ENCODE measurements around the gene CDS2. TPM values are rescaled to one million over a fixed set of nuclear protein-coding genes. Genes with fewer than 3 reads are reported as not detected.
A peak's percentile ranks its signal among the peaks of the same experiment; 100 is the strongest.

CDS2 gene
- total and polyA plus RNA-seq, 2 of the 13 experiments (the other 11 are each of a cell fraction or from before 2014, with no cell fraction given) = 81.3 to 153 TPM

- TF ChIP-seq, protein P1, sequence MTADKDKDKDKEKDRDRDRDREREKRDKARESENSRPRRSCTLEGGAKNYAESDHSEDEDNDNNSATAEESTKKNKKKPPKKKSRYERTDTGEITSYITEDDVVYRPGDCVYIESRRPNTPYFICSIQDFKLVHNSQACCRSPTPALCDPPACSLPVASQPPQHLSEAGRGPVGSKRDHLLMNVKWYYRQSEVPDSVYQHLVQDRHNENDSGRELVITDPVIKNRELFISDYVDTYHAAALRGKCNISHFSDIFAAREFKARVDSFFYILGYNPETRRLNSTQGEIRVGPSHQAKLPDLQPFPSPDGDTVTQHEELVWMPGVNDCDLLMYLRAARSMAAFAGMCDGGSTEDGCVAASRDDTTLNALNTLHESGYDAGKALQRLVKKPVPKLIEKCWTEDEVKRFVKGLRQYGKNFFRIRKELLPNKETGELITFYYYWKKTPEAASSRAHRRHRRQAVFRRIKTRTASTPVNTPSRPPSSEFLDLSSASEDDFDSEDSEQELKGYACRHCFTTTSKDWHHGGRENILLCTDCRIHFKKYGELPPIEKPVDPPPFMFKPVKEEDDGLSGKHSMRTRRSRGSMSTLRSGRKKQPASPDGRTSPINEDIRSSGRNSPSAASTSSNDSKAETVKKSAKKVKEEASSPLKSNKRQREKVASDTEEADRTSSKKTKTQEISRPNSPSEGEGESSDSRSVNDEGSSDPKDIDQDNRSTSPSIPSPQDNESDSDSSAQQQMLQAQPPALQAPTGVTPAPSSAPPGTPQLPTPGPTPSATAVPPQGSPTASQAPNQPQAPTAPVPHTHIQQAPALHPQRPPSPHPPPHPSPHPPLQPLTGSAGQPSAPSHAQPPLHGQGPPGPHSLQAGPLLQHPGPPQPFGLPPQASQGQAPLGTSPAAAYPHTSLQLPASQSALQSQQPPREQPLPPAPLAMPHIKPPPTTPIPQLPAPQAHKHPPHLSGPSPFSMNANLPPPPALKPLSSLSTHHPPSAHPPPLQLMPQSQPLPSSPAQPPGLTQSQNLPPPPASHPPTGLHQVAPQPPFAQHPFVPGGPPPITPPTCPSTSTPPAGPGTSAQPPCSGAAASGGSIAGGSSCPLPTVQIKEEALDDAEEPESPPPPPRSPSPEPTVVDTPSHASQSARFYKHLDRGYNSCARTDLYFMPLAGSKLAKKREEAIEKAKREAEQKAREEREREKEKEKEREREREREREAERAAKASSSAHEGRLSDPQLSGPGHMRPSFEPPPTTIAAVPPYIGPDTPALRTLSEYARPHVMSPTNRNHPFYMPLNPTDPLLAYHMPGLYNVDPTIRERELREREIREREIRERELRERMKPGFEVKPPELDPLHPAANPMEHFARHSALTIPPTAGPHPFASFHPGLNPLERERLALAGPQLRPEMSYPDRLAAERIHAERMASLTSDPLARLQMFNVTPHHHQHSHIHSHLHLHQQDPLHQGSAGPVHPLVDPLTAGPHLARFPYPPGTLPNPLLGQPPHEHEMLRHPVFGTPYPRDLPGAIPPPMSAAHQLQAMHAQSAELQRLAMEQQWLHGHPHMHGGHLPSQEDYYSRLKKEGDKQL (CRISPR knock-in tag; IDR thresholded peaks at IDR 0.05; ENCODE audit: low read depth) = no peak
- no peak for TF ChIP-seq MBD4 (IDR thresholded peaks at IDR 0.05; ENCODE audit: borderline replicate concordance, low read length)
- no peak for TF ChIP-seq FOSL2 (CRISPR knock-in tag; IDR thresholded peaks at IDR 0.05)
- no peak for TF ChIP-seq NAIF1 (CRISPR knock-in tag; IDR thresholded peaks at IDR 0.05; ENCODE audit: borderline replicate concordance)
- no peak for TF ChIP-seq TRAFD1 (CRISPR knock-in tag; IDR thresholded peaks at IDR 0.05; ENCODE audit: borderline replicate concordance)
- no peak for TF ChIP-seq ZNF343 (CRISPR knock-in tag; IDR thresholded peaks at IDR 0.05)
- peak; percentile 78; the same call in 1 of the 2 replicates for TF ChIP-seq MIER3 (CRISPR knock-in tag; IDR thresholded peaks at IDR 0.05; ENCODE audit: borderline replicate concordance)
- peak; percentile 55; the same call in 1 of the 2 replicates for TF ChIP-seq HHEX (CRISPR knock-in tag; IDR thresholded peaks at IDR 0.05)
- no peak for TF ChIP-seq ZNF615 (CRISPR knock-in tag; IDR thresholded peaks at IDR 0.05; ENCODE audit: borderline replicate concordance)
- TF ChIP-seq ZNF205 (CRISPR knock-in tag; IDR thresholded peaks at IDR 0.05) = peak; percentile 15; the same call in 1 of the 2 replicates
- TF ChIP-seq, protein P2, sequence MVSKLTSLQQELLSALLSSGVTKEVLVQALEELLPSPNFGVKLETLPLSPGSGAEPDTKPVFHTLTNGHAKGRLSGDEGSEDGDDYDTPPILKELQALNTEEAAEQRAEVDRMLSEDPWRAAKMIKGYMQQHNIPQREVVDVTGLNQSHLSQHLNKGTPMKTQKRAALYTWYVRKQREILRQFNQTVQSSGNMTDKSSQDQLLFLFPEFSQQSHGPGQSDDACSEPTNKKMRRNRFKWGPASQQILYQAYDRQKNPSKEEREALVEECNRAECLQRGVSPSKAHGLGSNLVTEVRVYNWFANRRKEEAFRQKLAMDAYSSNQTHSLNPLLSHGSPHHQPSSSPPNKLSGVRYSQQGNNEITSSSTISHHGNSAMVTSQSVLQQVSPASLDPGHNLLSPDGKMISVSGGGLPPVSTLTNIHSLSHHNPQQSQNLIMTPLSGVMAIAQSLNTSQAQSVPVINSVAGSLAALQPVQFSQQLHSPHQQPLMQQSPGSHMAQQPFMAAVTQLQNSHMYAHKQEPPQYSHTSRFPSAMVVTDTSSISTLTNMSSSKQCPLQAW (CRISPR knock-in tag; IDR thresholded peaks at IDR 0.05) = no peak; the same call in 1 of the 2 replicates
- TF ChIP-seq RBAK (CRISPR knock-in tag; IDR thresholded peaks at IDR 0.05) = no peak
- no peak for TF ChIP-seq PAX8 (CRISPR knock-in tag; IDR thresholded peaks at IDR 0.05; ENCODE audit: borderline replicate concordance)
- TF ChIP-seq ZKSCAN8 (CRISPR knock-in tag; IDR thresholded peaks at IDR 0.05; ENCODE audit: borderline replicate concordance) = no peak
- no peak for TF ChIP-seq ZNF773 (CRISPR knock-in tag; IDR thresholded peaks at IDR 0.05; ENCODE audit: borderline replicate concordance)
- TF ChIP-seq ZNF775 (CRISPR knock-in tag; IDR thresholded peaks at IDR 0.05; ENCODE audit: borderline replicate concordance) = no peak
- TF ChIP-seq, protein P3, sequence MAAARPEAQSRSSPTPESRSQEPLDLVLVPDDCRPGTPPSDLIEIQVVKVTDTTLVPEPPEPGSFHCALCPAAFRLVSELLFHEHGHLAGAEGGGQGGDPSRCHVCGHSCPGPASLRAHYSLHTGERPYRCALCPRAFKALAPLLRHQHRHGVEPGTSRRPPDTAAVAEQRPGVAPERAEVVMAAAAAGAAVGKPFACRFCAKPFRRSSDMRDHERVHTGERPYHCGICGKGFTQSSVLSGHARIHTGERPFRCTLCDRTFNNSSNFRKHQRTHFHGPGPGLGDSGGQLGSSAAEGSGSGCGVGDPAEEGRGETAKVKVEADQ (CRISPR knock-in tag; IDR thresholded peaks at IDR 0.05; ENCODE audit: borderline replicate concordance) = 0 out of 2 replicates have a peak, but pooled peaks have one; percentile 67
- TF ChIP-seq MEIS1 (CRISPR knock-in tag; IDR thresholded peaks at IDR 0.05; ENCODE audit: borderline replicate concordance) = peak; percentile 74; the same call in 1 of the 2 replicates
- TF ChIP-seq ZNF660 (CRISPR knock-in tag; IDR thresholded peaks at IDR 0.05; ENCODE audit: borderline replicate concordance, low read depth) = no peak
These were observed 46.2 kb downstream of the CDS2 start (continued) for GRCh38 chr20:5172903-5173463.

Data from HepG2 (cell line).